IPS-15b (cell line): ENCODE data around the gene POU2AF2.
"Not testable (repeated sequence)": the region's sequence is repeated elsewhere in the genome, so short reads cannot be mapped to it uniquely, and the experiment has no call there.

Experiments
- H3K27me3 ChIP-seq: one replicate; pipeline ENCODE4 v1.6.1; 2013; ENCODE audit warnings: low read length; ENCODE audit not compliant: control insufficient read depth, insufficient read depth
- H3K36me3 ChIP-seq: one replicate; pipeline ENCODE4 v1.6.1; 2013; ENCODE audit warnings: low read length; ENCODE audit not compliant: control insufficient read depth, insufficient read depth
- H3K4me1 ChIP-seq: one replicate; pipeline ENCODE4 v1.6.1; 2013; ENCODE audit warnings: mild to moderate bottlenecking, low read length; ENCODE audit not compliant: control insufficient read depth, insufficient read depth
- H3K4me3 ChIP-seq: one replicate; pipeline ENCODE4 v1.5.1; 2013; ENCODE audit warnings: low read depth, low read length
- H3K9ac ChIP-seq: one replicate; pipeline ENCODE4 v1.6.1; 2013; ENCODE audit warnings: low read depth, mild to moderate bottlenecking, low read length
- H3K9me3 ChIP-seq: one replicate; pipeline ENCODE4 v1.6.1; 2013; ENCODE audit warnings: mild to moderate bottlenecking, low read length; ENCODE audit not compliant: control insufficient read depth, insufficient read depth

The POU2AF2 gene

GRCh38 chr11:111222821-111223455, 22.6 kb upstream of the POU2AF2 start:
- not testable (repeated sequence) for H3K9me3 ChIP-seq, H3K27me3 ChIP-seq, H3K4me3 ChIP-seq

GRCh38 chr11:111225881-111226280, 19.6 kb upstream of the POU2AF2 start:
- no peak overlapping the region for H3K9ac ChIP-seq
- H3K4me1 ChIP-seq, result no peaks in the 10 kb centered on the region
- H3K4me3 ChIP-seq, result no peak overlapping the region
- no peaks in the 10 kb centered on the region for H3K9me3 ChIP-seq
- H3K27me3 ChIP-seq, result peaks cover 6% of the 10 kb centered on the region
- no peaks in the 10 kb centered on the region for H3K36me3 ChIP-seq

More at GRCh38 chr11:111222821-111223455, 22.6 kb upstream of the POU2AF2 start:
- H3K36me3 ChIP-seq, H3K4me1 ChIP-seq, H3K9ac ChIP-seq: not testable (repeated sequence)

- Histone ChIP-seq H3K4me1 (no peaks in the 10 kb centered on the region), H3K36me3 (no peaks in the 10 kb centered on the region), H3K4me3 (no peak overlapping the region), H3K27me3 (no peaks in the 10 kb centered on the region), H3K9me3 (no peaks in the 10 kb centered on the region), H3K9ac (no peak overlapping the region)
Measured at GRCh38 chr11:111229604-111230003, 15.9 kb upstream of the POU2AF2 start.

- Histone ChIP-seq H3K27me3 (no peaks in the 10 kb centered on the region), H3K9me3 (no peaks in the 10 kb centered on the region), H3K36me3 (no peaks in the 10 kb centered on the region), H3K9ac (no peak overlapping the region), H3K4me3 (no peak overlapping the region), H3K4me1 (no peaks in the 10 kb centered on the region)
Measured at GRCh38 chr11:111230122-111230465, 15.4 kb upstream of the POU2AF2 start.

- Histone ChIP-seq H3K36me3 (no peaks in the 10 kb centered on the region), H3K27me3 (no peaks in the 10 kb centered on the region), H3K9ac (no peak overlapping the region), H3K4me3 (no peak overlapping the region), H3K9me3 (no peaks in the 10 kb centered on the region), H3K4me1 (no peaks in the 10 kb centered on the region)
Measured at GRCh38 chr11:111231836-111232235, 13.7 kb upstream of the POU2AF2 start.

GRCh38 chr11:111236383-111236782, 9.1 kb upstream of the POU2AF2 start:
- no peaks in the 10 kb centered on the region for H3K9me3 ChIP-seq
- H3K27me3 ChIP-seq, result no peaks in the 10 kb centered on the region
- no peak overlapping the region for H3K4me3 ChIP-seq
- H3K36me3 ChIP-seq, result no peaks in the 10 kb centered on the region
- H3K4me1 ChIP-seq, result no peaks in the 10 kb centered on the region
- H3K9ac ChIP-seq, result no peak overlapping the region

GRCh38 chr11:111237926-111238325, 7.6 kb upstream of the POU2AF2 start:
- Histone ChIP-seq H3K4me3 (no peak overlapping the region), H3K27me3 (no peaks in the 10 kb centered on the region), H3K9me3 (no peaks in the 10 kb centered on the region), H3K9ac (no peak overlapping the region), H3K36me3 (no peaks in the 10 kb centered on the region), H3K4me1 (no peaks in the 10 kb centered on the region)

GRCh38 chr11:111246956-111247355, 1.4 kb downstream of the POU2AF2 start:
- no peaks in the 10 kb centered on the region for H3K36me3 ChIP-seq
- H3K4me3 ChIP-seq, result no peak overlapping the region
- H3K9me3 ChIP-seq, result no peaks in the 10 kb centered on the region
- no peaks in the 10 kb centered on the region for H3K27me3 ChIP-seq
- H3K9ac ChIP-seq, result no peak overlapping the region
- no peaks in the 10 kb centered on the region for H3K4me1 ChIP-seq

GRCh38 chr11:111250936-111251335, 5.4 kb downstream of the POU2AF2 start:
- Histone ChIP-seq H3K27me3 (no peaks in the 10 kb centered on the region), H3K9ac (no peak overlapping the region), H3K9me3 (no peaks in the 10 kb centered on the region), H3K36me3 (no peaks in the 10 kb centered on the region), H3K4me1 (no peaks in the 10 kb centered on the region), H3K4me3 (no peak overlapping the region)

- no peaks in the 10 kb centered on the region for H3K27me3 ChIP-seq
- H3K9me3 ChIP-seq, result no peaks in the 10 kb centered on the region
- H3K4me3 ChIP-seq, result no peak overlapping the region
- no peaks in the 10 kb centered on the region for H3K4me1 ChIP-seq
- no peak overlapping the region for H3K9ac ChIP-seq
- H3K36me3 ChIP-seq, result no peaks in the 10 kb centered on the region
Measured at GRCh38 chr11:111253131-111253530, 7.6 kb downstream of the POU2AF2 start.

GRCh38 chr11:111253630-111254029, 8.1 kb downstream of the POU2AF2 start:
- no peaks in the 10 kb centered on the region for H3K4me1 ChIP-seq
- no peaks in the 10 kb centered on the region for H3K9me3 ChIP-seq
- H3K4me3 ChIP-seq, result no peak overlapping the region
- H3K36me3 ChIP-seq, result no peaks in the 10 kb centered on the region
- no peak overlapping the region for H3K9ac ChIP-seq
- H3K27me3 ChIP-seq, result no peaks in the 10 kb centered on the region

- H3K9ac ChIP-seq, result no peak overlapping the region
- H3K9me3 ChIP-seq, result no peaks in the 10 kb centered on the region
- no peaks in the 10 kb centered on the region for H3K27me3 ChIP-seq
- no peak overlapping the region for H3K4me3 ChIP-seq
- no peaks in the 10 kb centered on the region for H3K4me1 ChIP-seq
- no peaks in the 10 kb centered on the region for H3K36me3 ChIP-seq
Measured at GRCh38 chr11:111258046-111258445, 12.5 kb downstream of the POU2AF2 start.
